GM18502 (cell line): ENCODE data around the gene TDG.

Experiments
- ATAC-seq: cut with Tn5 transposase; IDR thresholded peaks from one replicate; pipeline ENCODE4 v1.9.1; 2021; ENCODE audit warnings: mild to moderate bottlenecking; ENCODE audit not compliant: unreplicated experiment, poor library complexity

TDG gene

DNA sequence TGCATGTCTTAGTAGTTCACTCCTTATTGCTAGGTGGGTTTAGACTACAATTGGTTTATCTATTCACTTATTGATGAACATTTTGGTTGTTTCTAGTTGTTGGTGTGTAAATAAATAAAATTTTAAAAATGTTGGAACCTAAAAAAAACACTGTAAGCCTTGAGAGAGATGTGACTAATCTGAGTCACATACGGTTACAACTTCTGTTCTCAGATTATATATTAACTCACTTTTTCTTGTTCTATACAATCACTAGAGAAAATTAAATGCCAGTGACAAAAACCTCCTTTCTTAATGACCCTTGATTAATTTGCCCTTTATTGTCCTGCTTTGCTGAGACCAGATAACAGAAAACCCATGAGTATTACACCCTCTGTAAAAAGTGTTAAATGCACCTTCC lies 7.1 kb upstream of the TDG start:
- ATAC-seq = no peak

- ATAC-seq = no peak
These were observed 5.0 kb upstream of the TDG start for GRCh38 chr12:103960616-103961227.

GRCh38 chr12:103962493-103962892 lies 3.2 kb upstream of the TDG start:
- ATAC-seq = no peak

DNA sequence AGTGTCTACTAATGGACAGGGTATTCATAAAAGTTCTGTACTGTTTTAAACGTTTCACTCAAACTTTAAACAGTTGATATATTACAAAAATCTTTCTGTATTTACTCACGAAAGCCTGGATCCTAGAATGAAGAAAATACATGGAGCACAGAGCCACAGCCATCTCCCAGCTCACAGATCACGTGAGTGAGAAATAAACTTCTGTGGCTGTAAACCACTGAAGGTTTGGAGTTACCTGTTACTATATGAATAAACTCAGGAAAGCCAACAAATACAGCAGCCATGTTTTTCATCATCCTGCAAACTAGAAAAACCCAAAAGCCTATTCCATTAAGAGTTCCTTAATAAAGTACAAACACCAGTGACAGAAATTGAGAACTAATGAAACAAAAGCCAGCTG lies 867 bp upstream of the TDG start:
- ATAC-seq = no peak

DNA sequence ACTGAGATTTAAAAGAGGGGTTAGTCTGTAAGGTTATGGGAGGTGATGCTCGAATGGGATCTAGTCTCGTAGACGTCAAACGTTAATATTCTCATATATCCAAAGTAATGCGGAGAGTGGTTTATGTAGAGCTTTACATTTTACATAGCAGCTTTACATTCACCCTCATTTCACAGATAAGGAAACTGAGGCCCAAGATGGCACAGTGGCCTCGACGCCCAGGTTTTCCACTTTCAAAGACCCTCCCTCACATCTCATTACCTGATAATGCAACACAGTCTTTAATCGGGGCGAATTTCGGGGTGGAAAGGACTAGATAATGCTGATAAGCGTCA lies 450 bp upstream of the TDG start:
- ATAC-seq = no peak

- no peak for ATAC-seq
These were observed 1.1 kb downstream of the TDG start for GRCh38 chr12:103966736-103967135.

DNA sequence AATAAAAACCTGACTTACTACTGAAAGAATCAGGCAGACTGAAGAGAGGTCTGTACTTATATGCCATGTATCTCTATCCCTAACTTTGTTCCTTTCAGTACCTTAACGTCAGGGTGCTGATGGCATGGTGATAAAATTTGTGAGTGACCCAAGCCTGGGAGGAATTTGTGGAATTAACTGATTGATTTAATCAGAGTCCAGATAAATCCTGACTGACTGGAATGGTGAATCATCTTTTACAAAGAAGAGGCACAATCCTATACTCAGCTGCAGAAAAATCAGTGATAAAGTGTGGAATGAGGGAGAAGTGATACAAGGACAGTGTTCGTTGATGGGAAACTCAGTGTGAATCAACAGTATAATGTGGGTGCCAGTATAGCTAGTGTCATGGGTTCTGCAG lies 3.7 kb downstream of the TDG start:
- ATAC-seq = no peak

GRCh38 chr12:103973909-103974308 lies 8.2 kb downstream of the TDG start:
- no peak for ATAC-seq

- ATAC-seq = no peak
These were observed 9.7 kb downstream of the TDG start for GRCh38 chr12:103975368-103975767.

DNA sequence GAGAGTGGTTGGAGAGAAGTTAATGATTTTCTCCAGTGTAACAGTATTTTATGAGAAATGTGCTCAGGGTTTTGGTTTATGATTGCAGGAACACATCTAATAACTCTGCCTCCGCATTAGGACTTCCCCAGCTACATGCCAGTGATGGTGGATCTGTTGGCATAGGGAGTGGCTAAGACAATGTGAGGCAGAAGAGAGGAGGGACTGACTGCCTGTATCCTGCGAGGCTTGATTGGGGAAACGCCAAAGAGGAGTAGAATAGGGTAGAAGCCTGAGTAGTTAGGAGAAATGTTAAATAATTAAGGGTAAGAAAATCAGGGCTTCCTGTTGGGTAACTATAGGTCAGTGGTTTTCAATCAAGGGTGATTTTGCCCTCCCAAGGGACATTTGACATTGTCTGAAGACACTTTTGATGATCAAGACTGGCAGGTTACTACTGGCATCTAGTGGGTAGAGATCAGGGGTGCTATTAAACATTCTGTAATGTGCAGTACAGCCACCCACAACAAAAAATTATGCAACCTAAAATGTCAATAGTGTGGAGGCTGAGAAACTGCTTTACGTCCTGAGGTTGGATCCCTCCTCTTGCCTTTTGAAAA lies 12.8 kb downstream of the TDG start:
- ATAC-seq = no peak

DNA sequence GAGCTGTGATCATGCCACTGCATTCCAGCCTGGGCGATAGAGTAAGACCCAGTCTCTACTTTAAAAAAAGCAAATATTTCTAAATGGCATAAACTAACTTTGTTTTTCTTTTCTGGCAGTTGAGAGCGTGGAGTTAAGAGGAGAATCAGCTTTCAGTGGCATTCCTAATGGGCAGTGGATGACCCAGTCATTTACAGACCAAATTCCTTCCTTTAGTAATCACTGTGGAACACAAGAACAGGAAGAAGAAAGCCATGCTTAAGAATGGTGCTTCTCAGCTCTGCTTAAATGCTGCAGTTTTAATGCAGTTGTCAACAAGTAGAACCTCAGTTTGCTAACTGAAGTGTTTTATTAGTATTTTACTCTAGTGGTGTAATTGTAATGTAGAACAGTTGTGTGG lies 21.2 kb downstream of the TDG start:
- no peak for ATAC-seq

- ATAC-seq = no peak
These were observed 28.6 kb downstream of the TDG start for GRCh38 chr12:103994235-103994634.

GRCh38 chr12:103996595-103996994 lies 30.9 kb downstream of the TDG start:
- ATAC-seq = no peak

DNA sequence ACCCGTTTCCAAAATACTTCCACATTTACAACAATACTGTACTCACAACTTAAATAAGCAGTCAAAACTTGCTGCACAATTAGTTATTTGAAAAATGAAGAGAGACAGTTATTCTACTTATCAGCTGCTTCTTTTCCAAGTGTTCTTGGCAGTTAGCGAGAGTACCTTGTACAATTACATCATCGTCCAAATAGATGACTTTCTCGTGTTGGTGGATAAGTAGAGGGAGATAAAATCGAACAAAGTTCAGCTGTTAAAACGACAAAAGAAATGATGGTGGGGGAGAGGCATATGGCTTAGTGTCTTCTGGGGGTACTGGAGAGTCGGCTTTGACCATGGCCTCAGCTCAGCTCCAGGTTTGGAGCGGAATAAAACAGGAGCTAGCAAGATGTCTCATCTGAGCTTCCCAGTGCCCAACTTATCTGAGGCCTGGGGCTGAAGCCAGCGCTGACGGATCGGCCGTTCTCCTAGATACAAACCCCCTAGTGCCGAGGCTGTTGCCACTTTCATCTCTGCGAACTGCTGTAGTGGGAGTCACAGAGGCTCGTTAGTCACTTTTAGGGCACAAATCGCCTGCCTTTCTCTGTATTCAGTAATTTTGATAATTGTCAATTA lies 31.7 kb downstream of the TDG start:
- ATAC-seq = no peak

- ATAC-seq = no peak
These were observed 33.3 kb downstream of the TDG start for GRCh38 chr12:103998976-103999375.

- ATAC-seq = no peak
These were observed 35.2 kb downstream of the TDG start for GRCh38 chr12:104000807-104001434.

DNA sequence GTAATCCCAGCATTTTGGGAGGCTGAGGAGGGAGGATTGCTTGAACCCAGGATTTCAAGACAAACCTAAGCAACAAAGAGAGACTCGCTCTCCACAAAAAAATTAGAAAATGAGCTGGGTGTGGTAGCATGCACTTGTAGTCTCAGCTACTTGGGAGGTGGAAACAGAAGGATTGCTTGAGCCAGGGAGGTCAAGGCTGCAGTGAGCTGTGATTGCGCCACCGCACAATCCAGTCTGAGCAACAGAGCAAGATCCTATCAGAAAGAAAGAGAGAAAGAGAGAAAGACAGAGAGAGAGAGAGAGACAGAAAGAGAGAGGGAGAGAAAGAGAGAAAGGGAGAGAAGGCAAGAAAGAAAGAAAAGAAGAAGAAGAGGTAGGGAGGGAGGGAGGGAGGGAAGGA lies 37.0 kb downstream of the TDG start:
- ATAC-seq = no peak

DNA sequence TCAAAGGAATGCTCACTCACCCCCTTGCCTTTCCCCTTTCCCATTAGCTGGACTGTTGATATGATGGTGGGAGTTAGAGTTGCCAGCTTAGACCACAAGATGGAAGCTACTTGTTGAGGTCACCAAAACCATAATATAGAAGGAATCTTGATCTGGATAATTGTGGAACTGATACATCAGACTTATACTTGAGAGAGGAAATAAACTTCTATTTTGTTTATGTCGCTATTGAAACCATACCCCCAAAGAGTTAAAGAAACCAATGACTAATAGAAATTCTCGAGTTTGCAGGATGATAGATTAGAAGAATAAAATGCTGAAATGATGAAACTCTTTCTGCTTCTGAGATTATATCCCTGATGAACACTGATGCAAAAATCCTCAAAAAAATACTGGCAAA lies 37.9 kb downstream of the TDG start:
- no peak for ATAC-seq

DNA sequence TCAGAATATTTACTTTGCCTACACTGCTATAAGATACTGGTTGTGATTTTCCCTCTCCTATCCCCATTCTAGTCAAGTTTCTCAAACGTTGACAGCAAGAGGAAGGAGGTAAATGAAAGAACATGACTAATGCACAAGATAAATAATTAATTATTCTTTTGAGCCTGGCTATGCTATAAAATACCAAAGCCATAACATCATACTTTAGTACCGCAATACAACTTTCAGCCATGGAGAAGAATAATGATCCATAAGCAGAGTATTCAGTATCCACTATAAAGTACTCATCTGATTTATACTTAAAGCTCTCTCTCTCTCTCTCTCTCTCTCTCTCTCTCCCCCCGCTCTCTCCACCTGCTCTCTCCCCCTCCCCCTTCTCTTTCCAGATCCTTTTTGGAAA lies 41.3 kb downstream of the TDG start:
- no peak for ATAC-seq

- ATAC-seq = no peak
These were observed 44.4 kb downstream of the TDG start for GRCh38 chr12:104010121-104010520.

GRCh38 chr12:104010606-104011169 lies 45.0 kb downstream of the TDG start:
- no peak for ATAC-seq
